PC-9 (cell line): ENCODE results near the gene RRP12.

Source experiments
- CTCF ChIP-seq: fragments of 200-600 bp; sonication (generic); conservative IDR thresholded peaks from 2 replicates; pipeline ENCODE4 v1.6.1; 2017; ENCODE audit warnings: mixed run types, antibody characterized with exemption, mild to moderate bottlenecking, moderate library complexity
- EZH2 ChIP-seq: fragments of 200-600 bp; sonication (generic); IDR thresholded peaks from 2 replicates; pipeline ENCODE4 v1.8.0; 2017; ENCODE audit warnings: antibody characterized with exemption, low read depth

DNA sequence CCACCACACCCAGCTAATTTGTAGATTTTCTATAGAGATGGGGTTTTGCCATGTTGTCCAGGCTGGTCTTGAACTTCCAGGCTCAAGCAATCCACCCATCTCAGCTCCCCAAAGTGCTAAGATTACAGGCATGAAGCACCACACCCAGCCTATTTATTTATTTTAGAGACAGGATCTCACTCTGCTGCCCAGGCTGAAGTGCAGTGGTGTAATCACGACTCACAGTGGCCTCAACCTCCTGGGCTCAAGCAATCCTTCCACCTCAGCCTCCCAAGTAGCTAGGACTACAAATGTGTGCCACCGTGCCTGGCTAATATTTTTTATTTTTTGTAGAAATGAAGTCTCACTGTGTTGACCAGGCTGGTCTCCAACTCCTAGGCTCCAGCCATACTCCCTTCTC, 59.7 kb downstream of the RRP12 start:
- TF ChIP-seq EZH2 (no peak), CTCF (no peak)
